ENCODE results near the gene SCN5A.

DNA sequence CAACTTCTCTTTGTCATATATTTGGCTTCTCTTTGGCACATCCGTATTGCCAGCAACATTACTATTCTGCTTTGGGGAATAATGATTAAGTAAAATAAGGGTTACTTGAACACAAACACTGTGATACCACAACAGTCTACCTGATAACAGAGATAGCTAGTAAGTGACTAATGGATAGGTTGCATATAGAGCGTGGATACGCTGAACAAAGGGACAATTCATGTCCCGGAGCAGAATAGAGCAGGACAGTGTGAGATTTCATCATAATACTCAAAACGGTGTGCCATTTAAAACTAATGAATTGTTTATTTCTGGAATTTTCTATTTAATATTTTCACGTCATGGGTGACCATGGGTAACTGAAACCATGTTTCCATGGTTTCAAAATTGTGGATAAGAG lies 54.1 kb downstream of the SCN5A start:
- no peak for TF ChIP-seq SOX15 (CRISPR knock-in tag; IDR thresholded peaks at IDR 0.05)
- TF ChIP-seq, protein P1, sequence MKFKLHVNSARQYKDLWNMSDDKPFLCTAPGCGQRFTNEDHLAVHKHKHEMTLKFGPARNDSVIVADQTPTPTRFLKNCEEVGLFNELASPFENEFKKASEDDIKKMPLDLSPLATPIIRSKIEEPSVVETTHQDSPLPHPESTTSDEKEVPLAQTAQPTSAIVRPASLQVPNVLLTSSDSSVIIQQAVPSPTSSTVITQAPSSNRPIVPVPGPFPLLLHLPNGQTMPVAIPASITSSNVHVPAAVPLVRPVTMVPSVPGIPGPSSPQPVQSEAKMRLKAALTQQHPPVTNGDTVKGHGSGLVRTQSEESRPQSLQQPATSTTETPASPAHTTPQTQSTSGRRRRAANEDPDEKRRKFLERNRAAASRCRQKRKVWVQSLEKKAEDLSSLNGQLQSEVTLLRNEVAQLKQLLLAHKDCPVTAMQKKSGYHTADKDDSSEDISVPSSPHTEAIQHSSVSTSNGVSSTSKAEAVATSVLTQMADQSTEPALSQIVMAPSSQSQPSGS (CRISPR knock-in tag; IDR thresholded peaks at IDR 0.05; ENCODE audit: borderline replicate concordance, low read depth), result no peak
- TF ChIP-seq, protein P2, sequence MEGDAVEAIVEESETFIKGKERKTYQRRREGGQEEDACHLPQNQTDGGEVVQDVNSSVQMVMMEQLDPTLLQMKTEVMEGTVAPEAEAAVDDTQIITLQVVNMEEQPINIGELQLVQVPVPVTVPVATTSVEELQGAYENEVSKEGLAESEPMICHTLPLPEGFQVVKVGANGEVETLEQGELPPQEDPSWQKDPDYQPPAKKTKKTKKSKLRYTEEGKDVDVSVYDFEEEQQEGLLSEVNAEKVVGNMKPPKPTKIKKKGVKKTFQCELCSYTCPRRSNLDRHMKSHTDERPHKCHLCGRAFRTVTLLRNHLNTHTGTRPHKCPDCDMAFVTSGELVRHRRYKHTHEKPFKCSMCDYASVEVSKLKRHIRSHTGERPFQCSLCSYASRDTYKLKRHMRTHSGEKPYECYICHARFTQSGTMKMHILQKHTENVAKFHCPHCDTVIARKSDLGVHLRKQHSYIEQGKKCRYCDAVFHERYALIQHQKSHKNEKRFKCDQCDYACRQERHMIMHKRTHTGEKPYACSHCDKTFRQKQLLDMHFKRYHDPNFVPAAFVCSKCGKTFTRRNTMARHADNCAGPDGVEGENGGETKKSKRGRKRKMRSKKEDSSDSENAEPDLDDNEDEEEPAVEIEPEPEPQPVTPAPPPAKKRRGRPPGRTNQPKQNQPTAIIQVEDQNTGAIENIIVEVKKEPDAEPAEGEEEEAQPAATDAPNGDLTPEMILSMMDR (IDR thresholded peaks at IDR 0.05), result no peak
- TF ChIP-seq, protein P3, sequence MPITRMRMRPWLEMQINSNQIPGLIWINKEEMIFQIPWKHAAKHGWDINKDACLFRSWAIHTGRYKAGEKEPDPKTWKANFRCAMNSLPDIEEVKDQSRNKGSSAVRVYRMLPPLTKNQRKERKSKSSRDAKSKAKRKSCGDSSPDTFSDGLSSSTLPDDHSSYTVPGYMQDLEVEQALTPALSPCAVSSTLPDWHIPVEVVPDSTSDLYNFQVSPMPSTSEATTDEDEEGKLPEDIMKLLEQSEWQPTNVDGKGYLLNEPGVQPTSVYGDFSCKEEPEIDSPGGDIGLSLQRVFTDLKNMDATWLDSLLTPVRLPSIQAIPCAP (CRISPR knock-in tag; IDR thresholded peaks at IDR 0.05), result no peak
- TF ChIP-seq NR2C2 (CRISPR knock-in tag; IDR thresholded peaks at IDR 0.05), result no peak
- no peak for TF ChIP-seq TP53 (CRISPR knock-in tag; IDR thresholded peaks at IDR 0.05)

Measured in WTC11 (cell line).